ENCODE measurements around the gene MTO1.

DNA sequence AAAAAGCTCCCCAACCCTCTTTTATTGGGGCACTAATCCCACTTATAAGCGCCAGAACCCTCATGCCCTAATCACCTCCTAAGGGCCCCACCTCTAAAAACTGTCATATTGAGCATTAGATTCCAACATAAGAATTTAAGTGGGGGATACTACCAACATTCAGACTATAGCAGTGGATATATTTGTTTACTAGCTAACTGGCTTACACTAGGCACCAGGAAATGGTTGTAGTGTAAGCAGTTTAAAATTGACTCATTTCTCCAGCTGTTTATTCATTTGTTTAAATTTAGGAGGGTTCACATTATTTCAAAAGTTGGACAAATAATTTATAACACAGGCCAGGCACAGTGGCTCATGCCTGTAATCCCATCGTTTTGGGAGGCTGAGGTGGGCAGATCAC, 22.9 kb downstream of the MTO1 start:
- TF ChIP-seq, protein P1, sequence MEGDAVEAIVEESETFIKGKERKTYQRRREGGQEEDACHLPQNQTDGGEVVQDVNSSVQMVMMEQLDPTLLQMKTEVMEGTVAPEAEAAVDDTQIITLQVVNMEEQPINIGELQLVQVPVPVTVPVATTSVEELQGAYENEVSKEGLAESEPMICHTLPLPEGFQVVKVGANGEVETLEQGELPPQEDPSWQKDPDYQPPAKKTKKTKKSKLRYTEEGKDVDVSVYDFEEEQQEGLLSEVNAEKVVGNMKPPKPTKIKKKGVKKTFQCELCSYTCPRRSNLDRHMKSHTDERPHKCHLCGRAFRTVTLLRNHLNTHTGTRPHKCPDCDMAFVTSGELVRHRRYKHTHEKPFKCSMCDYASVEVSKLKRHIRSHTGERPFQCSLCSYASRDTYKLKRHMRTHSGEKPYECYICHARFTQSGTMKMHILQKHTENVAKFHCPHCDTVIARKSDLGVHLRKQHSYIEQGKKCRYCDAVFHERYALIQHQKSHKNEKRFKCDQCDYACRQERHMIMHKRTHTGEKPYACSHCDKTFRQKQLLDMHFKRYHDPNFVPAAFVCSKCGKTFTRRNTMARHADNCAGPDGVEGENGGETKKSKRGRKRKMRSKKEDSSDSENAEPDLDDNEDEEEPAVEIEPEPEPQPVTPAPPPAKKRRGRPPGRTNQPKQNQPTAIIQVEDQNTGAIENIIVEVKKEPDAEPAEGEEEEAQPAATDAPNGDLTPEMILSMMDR (conservative IDR thresholded peaks at IDR 0.05 in 1 of 2, IDR thresholded peaks at IDR 0.05 in 1 of 2; ENCODE audit: extremely low read depth in 1 of 2, insufficient read depth in 1 of 2, low read depth in 1 of 2, low read length in 2 of 2) = no peak
- TF ChIP-seq EZH2 (IDR thresholded peaks at IDR 0.05; ENCODE audit: borderline replicate concordance, low read length) = no peak
